DND-41 (cell line): Measurements from ENCODE around the gene CACTIN.

Experiments
- ATAC-seq: fragments of 200-7000 bp; cut with Tn5 transposase; 3 replicates; pipeline ENCODE4 v1.9.1; 2021; ENCODE audit warnings: low read depth; ENCODE audit not compliant: insufficient read depth
- DNase-seq: peaks from one replicate; pipeline ENCODE4 v3.0.0-alpha.2; 2020
- H2AFZ ChIP-seq: 2 replicates; pipeline ENCODE4 v1.6.0; 2012; ENCODE audit warnings: low read depth, low read length
- H3K27ac ChIP-seq: 2 replicates; pipeline ENCODE4 v1.5.1; 2012; ENCODE audit warnings: low read length, inconsistent platforms
- H3K27me3 ChIP-seq: fragments of 200-600 bp; sonication (generic); 2 replicates; pipeline ENCODE4 v1.6.0; 2012; ENCODE audit warnings: low read length, mild to moderate bottlenecking, inconsistent platforms; ENCODE audit not compliant: insufficient read depth, poor library complexity
- H3K36me3 ChIP-seq: 2 replicates; pipeline ENCODE4 v1.5.1; 2012; ENCODE audit warnings: low read length, inconsistent platforms; ENCODE audit not compliant: insufficient read depth
- H3K4me1 ChIP-seq: 2 replicates; pipeline ENCODE4 v1.5.1; 2012; ENCODE audit warnings: mild to moderate bottlenecking, low read length; ENCODE audit not compliant: insufficient read depth
- H3K4me2 ChIP-seq: 2 replicates; pipeline ENCODE4 v1.6.0; 2012; ENCODE audit warnings: mild to moderate bottlenecking, moderate library complexity, low read length, inconsistent platforms; ENCODE audit not compliant: insufficient read depth
- H3K4me3 ChIP-seq, 2 experiments: fragments of 200-600 bp in 1 of 2; shearing (Covaris generic) in 1 of 2; 2 replicates each; pipeline ENCODE4 v1.5.1; 2012 to 2016; ENCODE audit warnings: inconsistent platforms in 2 of 2, low read length in 2 of 2, mild to moderate bottlenecking in 2 of 2, low read depth in 1 of 2, moderate library complexity in 1 of 2
- H3K79me2 ChIP-seq: 2 replicates; pipeline ENCODE4 v1.6.0; 2012; ENCODE audit warnings: low read length, inconsistent platforms; ENCODE audit not compliant: insufficient read depth
- H3K9ac ChIP-seq: 2 replicates; pipeline ENCODE4 v1.6.0; 2012; ENCODE audit warnings: low read depth, mild to moderate bottlenecking, inconsistent platforms, low read length, moderate library complexity
- H3K9me3 ChIP-seq: 2 replicates; pipeline ENCODE4 v1.5.1; 2012; ENCODE audit warnings: low read length, moderate library complexity, mild to moderate bottlenecking, inconsistent platforms; ENCODE audit not compliant: insufficient read depth, severe bottlenecking
- H4K20me1 ChIP-seq: 2 replicates; pipeline ENCODE4 v1.6.0; 2012; ENCODE audit warnings: low read length; ENCODE audit not compliant: insufficient read depth
- CTCF ChIP-seq: IDR thresholded peaks from 2 replicates; pipeline ENCODE4 v1.5.1; 2012; ENCODE audit warnings: borderline replicate concordance, low read length, moderate library complexity, mild to moderate bottlenecking; ENCODE audit not compliant: poor library complexity, severe bottlenecking; ENCODE audit errors: extremely low read depth
- EZH2 ChIP-seq: IDR thresholded peaks from 3 replicates; pipeline ENCODE4 v1.6.1; 2012; ENCODE audit warnings: borderline replicate concordance, low read depth, mild to moderate bottlenecking, moderate library complexity, low read length, inconsistent platforms; ENCODE audit not compliant: severe bottlenecking

CACTIN gene

GRCh38 chr19:3621689-3622088 is 4.9 kb downstream of the CACTIN start:
- no peak for ATAC-seq
- H3K36me3 ChIP-seq = peaks cover 69% of the 10 kb centered on the region
- TF ChIP-seq CTCF = no peak
- TF ChIP-seq EZH2 = no peak

GRCh38 chr19:3620817-3621547 is 5.6 kb downstream of the CACTIN start:
- Histone ChIP-seq H2AFZ (no peak overlapping the region), H3K4me1 (peaks cover 24% of the 10 kb centered on the region), H3K79me2 (peaks cover 25% of the 10 kb centered on the region), H3K4me3 (no peak overlapping the region), H3K27me3 (no peaks in the 10 kb centered on the region), H3K9ac (no peak overlapping the region), H4K20me1 (peaks cover 26% of the 10 kb centered on the region), H3K27ac (no peak overlapping the region), H3K36me3 (peaks cover 66% of the 10 kb centered on the region), H3K9me3 (no peaks in the 10 kb centered on the region), H3K4me2 (no peak overlapping the region)
- TF ChIP-seq CTCF (no peak), EZH2 (no peak)
- DNase-seq (no peak), ATAC-seq (no peak)

More at GRCh38 chr19:3621689-3622088, 4.9 kb downstream of the CACTIN start:
- Histone ChIP-seq H3K4me3 (no peak overlapping the region), H3K4me1 (peaks cover 28% of the 10 kb centered on the region), H3K27ac (no peak overlapping the region), H2AFZ (no peak overlapping the region), H3K4me2 (no peak overlapping the region), H4K20me1 (peaks cover 32% of the 10 kb centered on the region), H3K27me3 (no peaks in the 10 kb centered on the region), H3K79me2 (peaks cover 32% of the 10 kb centered on the region), H3K9me3 (no peaks in the 10 kb centered on the region), H3K9ac (no peak overlapping the region)
- DNase-seq = no peak

GRCh38 chr19:3620145-3620816 is 6.3 kb downstream of the CACTIN start:
- H3K79me2 ChIP-seq = peaks cover 18% of the 10 kb centered on the region
- no peak overlapping the region for H3K4me2 ChIP-seq
- H4K20me1 ChIP-seq = peaks cover 19% of the 10 kb centered on the region
- no peak overlapping the region for H3K9ac ChIP-seq
- H2AFZ ChIP-seq = no peak overlapping the region
- TF ChIP-seq CTCF (no peak), EZH2 (no peak)
- H3K9me3 ChIP-seq = no peaks in the 10 kb centered on the region
- peaks cover 66% of the 10 kb centered on the region for H3K36me3 ChIP-seq
- 0 out of 3 replicates have a peak, but pooled peaks have one; percentile 5 for ATAC-seq
- H3K27me3 ChIP-seq = no peaks in the 10 kb centered on the region
- DNase-seq = no peak
- peaks cover 17% of the 10 kb centered on the region for H3K4me1 ChIP-seq
- H3K27ac ChIP-seq = no peak overlapping the region
- H3K4me3 ChIP-seq = no peak overlapping the region
